HepG2 (cell line): Measurements from ENCODE around the gene GDF15. TPM values are rescaled to one million over a fixed set of nuclear protein-coding genes. Genes with fewer than 3 reads are reported as not detected.
A peak's percentile ranks its signal among the peaks of the same experiment; 100 is the strongest.

ENCODE experiments used
- DR1 ChIP-seq: sonication (generic); formaldehyde crosslinking; IDR thresholded peaks from 2 replicates; pipeline ENCODE4 v1.8.0; 2021; ENCODE audit warnings: mild to moderate bottlenecking, missing genetic modification reagents, inconsistent platforms
- ELF3 ChIP-seq: IDR thresholded peaks from 2 replicates; pipeline ENCODE4 v1.6.1; 2016; ENCODE audit warnings: missing genetic modification reagents, missing compliant biosample characterization
- RFX5 ChIP-seq: IDR thresholded peaks from 2 replicates; pipeline ENCODE4 v1.6.1; 2011; ENCODE audit warnings: low read depth, low read length, improper control_type of control experiment
- ZNF563 ChIP-seq: sonication (generic); formaldehyde crosslinking; IDR thresholded peaks from 2 replicates; pipeline ENCODE4 v1.8.0; 2022; ENCODE audit warnings: mild to moderate bottlenecking, moderate library complexity, missing genetic modification reagents
- polyA plus RNA-seq, 8 experiments: library from polyadenylated mRNA; depleted of rRNA in 3 of 8; stranded (reverse) in 7 of 8; unstranded in 1 of 8; fragments of >200 nt; fragmentation: Illumina TruSeq in 4 of 8; extraction: Trizol in 4 of 8; gene quantifications; 2 replicates each; pipeline versions ENCODE4 v1.2.1 to v1.2.3, GENCODE V29; 2011 to 2016; ENCODE audit warnings: low read depth in 4 of 8, missing spikeins in 1 of 8, mixed read lengths in 1 of 8; ENCODE audit not compliant: insufficient read depth in 1 of 8
- total RNA-seq, 5 experiments: library from RNA; depleted of rRNA; stranded (reverse); fragments of >200 nt; fragmentation: Illumina TruSeq; extraction: Trizol; gene quantifications; 2 replicates each; pipeline ENCODE4 v1.2.3, GENCODE V29; 2016; ENCODE audit warnings: low read depth in 1 of 5
- TF ChIP-seq, protein P1 (sequence below): sonication (generic); formaldehyde crosslinking; IDR thresholded peaks from 2 replicates; pipeline ENCODE4 v1.4.0; 2020; ENCODE audit warnings: missing genetic modification reagents, mild to moderate bottlenecking, borderline replicate concordance
- TF ChIP-seq, protein P2 (sequence below): sonication (generic); formaldehyde crosslinking; IDR thresholded peaks from 2 replicates; pipeline ENCODE4 v1.5.1; 2020; ENCODE audit warnings: missing genetic modification reagents, mild to moderate bottlenecking, borderline replicate concordance
- TF ChIP-seq, protein P3 (sequence below): sonication (generic); formaldehyde crosslinking; IDR thresholded peaks from 2 replicates; pipeline ENCODE4 v1.4.0; 2020; ENCODE audit warnings: missing genetic modification reagents
- TF ChIP-seq, protein P4 (sequence below): sonication (generic); formaldehyde crosslinking; IDR thresholded peaks from 2 replicates; pipeline ENCODE4 v1.5.0; 2020; ENCODE audit warnings: mild to moderate bottlenecking, missing genetic modification reagents, borderline replicate concordance
- TF ChIP-seq, protein P5 (sequence below): sonication (generic); formaldehyde crosslinking; IDR thresholded peaks from 2 replicates; pipeline ENCODE4 v1.4.0; 2020; ENCODE audit warnings: missing genetic modification reagents

The GDF15 gene
- total and polyA plus RNA-seq, 2 of the 13 experiments (the other 11 are each of a cell fraction or from before 2014, with no cell fraction given), result 146 to 422 TPM

DNA sequence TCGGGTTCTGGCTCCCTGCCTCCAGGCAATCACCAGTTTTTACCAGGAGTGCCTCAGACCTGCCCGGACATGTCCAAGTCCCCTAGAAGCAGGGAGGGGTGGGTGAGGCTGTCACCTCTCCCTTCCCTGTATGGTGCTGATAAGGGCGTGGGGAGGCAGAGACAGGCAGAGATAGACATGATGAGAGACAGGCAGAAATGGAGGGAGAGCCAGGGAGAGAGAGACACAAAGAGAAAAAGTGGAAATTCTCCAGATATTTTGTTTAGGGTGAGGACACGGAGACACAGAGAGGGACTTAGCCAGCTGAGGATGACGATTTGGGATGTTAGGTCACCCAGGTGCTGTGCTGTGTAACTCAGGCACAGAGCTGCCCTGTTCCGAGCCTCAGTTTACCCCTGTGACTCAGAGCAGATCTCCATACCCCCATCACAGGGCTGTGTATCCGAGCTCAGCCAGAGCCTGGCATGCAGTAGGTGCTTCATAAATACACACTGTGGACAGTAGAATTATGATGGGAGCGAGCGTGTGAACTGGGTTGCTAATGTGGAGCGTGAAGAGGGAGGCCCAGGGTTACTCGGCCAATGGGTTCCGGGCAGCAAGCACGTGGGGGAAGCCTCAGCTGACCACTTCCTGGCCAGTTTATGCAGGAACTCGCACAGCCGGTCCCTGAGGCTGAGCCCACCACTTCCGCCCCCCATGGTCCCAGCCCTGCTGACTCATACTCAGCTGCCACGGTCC lies 11.9 kb upstream of the GDF15 start (continued):
- TF ChIP-seq, protein P1, sequence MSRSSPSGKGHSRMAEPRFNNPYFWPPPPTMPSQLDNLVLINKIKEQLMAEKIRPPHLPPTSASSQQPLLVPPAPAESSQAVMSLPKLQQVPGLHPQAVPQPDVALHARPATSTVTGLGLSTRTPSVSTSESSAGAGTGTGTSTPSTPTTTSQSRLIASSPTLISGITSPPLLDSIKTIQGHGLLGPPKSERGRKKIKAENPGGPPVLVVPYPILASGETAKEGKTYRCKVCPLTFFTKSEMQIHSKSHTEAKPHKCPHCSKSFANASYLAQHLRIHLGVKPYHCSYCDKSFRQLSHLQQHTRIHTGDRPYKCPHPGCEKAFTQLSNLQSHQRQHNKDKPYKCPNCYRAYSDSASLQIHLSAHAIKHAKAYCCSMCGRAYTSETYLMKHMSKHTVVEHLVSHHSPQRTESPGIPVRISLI (CRISPR knock-in tag), result no peak; the same call in 1 of the 2 replicates
- peak; percentile 37; the same call in 1 of the 2 replicates for TF ChIP-seq DR1 (CRISPR knock-in tag)
- peak; percentile 94 for TF ChIP-seq ELF3 (CRISPR knock-in tag)
- TF ChIP-seq, protein P2, sequence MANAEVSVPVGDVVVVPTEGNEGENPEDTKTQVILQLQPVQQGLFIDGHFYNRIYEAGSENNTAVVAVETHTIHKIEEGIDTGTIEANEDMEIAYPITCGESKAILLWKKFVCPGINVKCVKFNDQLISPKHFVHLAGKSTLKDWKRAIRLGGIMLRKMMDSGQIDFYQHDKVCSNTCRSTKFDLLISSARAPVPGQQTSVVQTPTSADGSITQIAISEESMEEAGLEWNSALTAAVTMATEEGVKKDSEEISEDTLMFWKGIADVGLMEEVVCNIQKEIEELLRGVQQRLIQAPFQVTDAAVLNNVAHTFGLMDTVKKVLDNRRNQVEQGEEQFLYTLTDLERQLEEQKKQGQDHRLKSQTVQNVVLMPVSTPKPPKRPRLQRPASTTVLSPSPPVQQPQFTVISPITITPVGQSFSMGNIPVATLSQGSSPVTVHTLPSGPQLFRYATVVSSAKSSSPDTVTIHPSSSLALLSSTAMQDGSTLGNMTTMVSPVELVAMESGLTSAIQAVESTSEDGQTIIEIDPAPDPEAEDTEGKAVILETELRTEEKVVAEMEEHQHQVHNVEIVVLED (CRISPR knock-in tag), result 0 out of 2 replicates have a peak, but pooled peaks have one; percentile 50
- TF ChIP-seq, protein P3, sequence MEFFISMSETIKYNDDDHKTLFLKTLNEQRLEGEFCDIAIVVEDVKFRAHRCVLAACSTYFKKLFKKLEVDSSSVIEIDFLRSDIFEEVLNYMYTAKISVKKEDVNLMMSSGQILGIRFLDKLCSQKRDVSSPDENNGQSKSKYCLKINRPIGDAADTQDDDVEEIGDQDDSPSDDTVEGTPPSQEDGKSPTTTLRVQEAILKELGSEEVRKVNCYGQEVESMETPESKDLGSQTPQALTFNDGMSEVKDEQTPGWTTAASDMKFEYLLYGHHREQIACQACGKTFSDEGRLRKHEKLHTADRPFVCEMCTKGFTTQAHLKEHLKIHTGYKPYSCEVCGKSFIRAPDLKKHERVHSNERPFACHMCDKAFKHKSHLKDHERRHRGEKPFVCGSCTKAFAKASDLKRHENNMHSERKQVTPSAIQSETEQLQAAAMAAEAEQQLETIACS, result no peak
- TF ChIP-seq, protein P4, sequence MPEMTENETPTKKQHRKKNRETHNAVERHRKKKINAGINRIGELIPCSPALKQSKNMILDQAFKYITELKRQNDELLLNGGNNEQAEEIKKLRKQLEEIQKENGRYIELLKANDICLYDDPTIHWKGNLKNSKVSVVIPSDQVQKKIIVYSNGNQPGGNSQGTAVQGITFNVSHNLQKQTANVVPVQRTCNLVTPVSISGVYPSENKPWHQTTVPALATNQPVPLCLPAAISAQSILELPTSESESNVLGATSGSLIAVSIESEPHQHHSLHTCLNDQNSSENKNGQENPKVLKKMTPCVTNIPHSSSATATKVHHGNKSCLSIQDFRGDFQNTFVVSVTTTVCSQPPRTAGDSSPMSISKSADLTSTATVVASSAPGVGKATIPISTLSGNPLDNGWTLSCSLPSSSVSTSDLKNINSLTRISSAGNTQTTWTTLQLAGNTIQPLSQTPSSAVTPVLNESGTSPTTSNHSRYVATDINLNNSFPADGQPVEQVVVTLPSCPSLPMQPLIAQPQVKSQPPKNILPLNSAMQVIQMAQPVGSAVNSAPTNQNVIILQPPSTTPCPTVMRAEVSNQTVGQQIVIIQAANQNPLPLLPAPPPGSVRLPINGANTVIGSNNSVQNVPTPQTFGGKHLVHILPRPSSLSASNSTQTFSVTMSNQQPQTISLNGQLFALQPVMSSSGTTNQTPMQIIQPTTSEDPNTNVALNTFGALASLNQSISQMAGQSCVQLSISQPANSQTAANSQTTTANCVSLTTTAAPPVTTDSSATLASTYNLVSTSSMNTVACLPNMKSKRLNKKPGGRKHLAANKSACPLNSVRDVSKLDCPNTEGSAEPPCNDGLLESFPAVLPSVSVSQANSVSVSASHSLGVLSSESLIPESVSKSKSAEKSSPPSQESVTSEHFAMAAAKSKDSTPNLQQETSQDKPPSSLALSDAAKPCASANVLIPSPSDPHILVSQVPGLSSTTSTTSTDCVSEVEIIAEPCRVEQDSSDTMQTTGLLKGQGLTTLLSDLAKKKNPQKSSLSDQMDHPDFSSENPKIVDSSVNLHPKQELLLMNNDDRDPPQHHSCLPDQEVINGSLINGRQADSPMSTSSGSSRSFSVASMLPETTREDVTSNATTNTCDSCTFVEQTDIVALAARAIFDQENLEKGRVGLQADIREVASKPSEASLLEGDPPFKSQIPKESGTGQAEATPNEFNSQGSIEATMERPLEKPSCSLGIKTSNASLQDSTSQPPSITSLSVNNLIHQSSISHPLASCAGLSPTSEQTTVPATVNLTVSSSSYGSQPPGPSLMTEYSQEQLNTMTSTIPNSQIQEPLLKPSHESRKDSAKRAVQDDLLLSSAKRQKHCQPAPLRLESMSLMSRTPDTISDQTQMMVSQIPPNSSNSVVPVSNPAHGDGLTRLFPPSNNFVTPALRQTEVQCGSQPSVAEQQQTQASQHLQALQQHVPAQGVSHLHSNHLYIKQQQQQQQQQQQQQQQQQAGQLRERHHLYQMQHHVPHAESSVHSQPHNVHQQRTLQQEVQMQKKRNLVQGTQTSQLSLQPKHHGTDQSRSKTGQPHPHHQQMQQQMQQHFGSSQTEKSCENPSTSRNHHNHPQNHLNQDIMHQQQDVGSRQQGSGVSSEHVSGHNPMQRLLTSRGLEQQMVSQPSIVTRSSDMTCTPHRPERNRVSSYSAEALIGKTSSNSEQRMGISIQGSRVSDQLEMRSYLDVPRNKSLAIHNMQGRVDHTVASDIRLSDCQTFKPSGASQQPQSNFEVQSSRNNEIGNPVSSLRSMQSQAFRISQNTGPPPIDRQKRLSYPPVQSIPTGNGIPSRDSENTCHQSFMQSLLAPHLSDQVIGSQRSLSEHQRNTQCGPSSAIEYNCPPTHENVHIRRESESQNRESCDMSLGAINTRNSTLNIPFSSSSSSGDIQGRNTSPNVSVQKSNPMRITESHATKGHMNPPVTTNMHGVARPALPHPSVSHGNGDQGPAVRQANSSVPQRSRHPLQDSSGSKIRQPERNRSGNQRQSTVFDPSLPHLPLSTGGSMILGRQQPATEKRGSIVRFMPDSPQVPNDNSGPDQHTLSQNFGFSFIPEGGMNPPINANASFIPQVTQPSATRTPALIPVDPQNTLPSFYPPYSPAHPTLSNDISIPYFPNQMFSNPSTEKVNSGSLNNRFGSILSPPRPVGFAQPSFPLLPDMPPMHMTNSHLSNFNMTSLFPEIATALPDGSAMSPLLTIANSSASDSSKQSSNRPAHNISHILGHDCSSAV (CRISPR knock-in tag), result no peak
- TF ChIP-seq, protein P5, sequence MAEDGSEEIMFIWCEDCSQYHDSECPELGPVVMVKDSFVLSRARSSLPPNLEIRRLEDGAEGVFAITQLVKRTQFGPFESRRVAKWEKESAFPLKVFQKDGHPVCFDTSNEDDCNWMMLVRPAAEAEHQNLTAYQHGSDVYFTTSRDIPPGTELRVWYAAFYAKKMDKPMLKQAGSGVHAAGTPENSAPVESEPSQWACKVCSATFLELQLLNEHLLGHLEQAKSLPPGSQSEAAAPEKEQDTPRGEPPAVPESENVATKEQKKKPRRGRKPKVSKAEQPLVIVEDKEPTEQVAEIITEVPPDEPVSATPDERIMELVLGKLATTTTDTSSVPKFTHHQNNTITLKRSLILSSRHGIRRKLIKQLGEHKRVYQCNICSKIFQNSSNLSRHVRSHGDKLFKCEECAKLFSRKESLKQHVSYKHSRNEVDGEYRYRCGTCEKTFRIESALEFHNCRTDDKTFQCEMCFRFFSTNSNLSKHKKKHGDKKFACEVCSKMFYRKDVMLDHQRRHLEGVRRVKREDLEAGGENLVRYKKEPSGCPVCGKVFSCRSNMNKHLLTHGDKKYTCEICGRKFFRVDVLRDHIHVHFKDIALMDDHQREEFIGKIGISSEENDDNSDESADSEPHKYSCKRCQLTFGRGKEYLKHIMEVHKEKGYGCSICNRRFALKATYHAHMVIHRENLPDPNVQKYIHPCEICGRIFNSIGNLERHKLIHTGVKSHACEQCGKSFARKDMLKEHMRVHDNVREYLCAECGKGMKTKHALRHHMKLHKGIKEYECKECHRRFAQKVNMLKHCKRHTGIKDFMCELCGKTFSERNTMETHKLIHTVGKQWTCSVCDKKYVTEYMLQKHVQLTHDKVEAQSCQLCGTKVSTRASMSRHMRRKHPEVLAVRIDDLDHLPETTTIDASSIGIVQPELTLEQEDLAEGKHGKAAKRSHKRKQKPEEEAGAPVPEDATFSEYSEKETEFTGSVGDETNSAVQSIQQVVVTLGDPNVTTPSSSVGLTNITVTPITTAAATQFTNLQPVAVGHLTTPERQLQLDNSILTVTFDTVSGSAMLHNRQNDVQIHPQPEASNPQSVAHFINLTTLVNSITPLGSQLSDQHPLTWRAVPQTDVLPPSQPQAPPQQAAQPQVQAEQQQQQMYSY (CRISPR knock-in tag), result no peak; the same call in 1 of the 2 replicates
- TF ChIP-seq ZNF563 (CRISPR knock-in tag), result no peak; the same call in 1 of the 2 replicates
- no peak for TF ChIP-seq RFX5
